Subcutaneous adipose tissue (tissue), 4 donors: ENCODE results near the gene BCLAF1. TPM values are rescaled to one million over a fixed set of nuclear protein-coding genes. Genes with fewer than 3 reads are reported as not detected.

Experiments
- total RNA-seq, 4 donors: library from RNA; depleted of rRNA; stranded (reverse); fragments of >200 nt; gene quantifications; one replicate each; pipeline ENCODE4 v1.1.0, GENCODE V29; 2016
- TF ChIP-seq, protein P1 (sequence below): fragments of 450-650 bp; IDR thresholded peaks from one replicate; pipeline ENCODE4 v1.5.1; 2016; ENCODE audit warnings: low read depth, mild to moderate bottlenecking, control low read depth, antibody characterized with exemption, moderate library complexity

The BCLAF1 gene
- total RNA-seq, 4 donors from 2014 or later = 96.1 to 215 (median 116) TPM

DNA sequence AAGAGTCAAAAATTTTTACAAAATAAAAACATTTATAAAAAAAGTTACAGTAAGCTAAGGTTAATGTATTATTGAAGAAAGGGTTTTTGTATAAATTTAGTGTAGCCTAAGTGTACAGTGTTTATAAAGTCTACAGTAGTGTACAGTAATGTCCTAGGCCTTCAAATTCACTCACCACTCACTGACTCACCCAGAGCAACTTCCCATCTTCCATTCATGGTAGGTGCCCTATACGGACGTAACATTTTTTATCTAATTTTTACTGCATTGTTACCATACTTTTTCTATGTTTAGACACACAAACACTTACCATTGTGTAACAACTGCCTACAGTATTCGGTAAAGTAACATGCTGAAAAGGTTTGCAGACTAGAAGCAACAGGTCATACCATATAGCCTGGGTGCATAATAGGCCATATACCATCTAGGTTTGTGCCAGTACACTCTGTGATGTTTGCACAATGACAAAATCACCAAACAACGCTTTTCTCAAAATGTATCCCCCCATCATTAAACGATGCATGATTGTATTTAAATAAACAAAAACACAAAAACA, 45.5 kb downstream of the BCLAF1 start:
- TF ChIP-seq, protein P1, sequence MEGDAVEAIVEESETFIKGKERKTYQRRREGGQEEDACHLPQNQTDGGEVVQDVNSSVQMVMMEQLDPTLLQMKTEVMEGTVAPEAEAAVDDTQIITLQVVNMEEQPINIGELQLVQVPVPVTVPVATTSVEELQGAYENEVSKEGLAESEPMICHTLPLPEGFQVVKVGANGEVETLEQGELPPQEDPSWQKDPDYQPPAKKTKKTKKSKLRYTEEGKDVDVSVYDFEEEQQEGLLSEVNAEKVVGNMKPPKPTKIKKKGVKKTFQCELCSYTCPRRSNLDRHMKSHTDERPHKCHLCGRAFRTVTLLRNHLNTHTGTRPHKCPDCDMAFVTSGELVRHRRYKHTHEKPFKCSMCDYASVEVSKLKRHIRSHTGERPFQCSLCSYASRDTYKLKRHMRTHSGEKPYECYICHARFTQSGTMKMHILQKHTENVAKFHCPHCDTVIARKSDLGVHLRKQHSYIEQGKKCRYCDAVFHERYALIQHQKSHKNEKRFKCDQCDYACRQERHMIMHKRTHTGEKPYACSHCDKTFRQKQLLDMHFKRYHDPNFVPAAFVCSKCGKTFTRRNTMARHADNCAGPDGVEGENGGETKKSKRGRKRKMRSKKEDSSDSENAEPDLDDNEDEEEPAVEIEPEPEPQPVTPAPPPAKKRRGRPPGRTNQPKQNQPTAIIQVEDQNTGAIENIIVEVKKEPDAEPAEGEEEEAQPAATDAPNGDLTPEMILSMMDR = no peak

DNA sequence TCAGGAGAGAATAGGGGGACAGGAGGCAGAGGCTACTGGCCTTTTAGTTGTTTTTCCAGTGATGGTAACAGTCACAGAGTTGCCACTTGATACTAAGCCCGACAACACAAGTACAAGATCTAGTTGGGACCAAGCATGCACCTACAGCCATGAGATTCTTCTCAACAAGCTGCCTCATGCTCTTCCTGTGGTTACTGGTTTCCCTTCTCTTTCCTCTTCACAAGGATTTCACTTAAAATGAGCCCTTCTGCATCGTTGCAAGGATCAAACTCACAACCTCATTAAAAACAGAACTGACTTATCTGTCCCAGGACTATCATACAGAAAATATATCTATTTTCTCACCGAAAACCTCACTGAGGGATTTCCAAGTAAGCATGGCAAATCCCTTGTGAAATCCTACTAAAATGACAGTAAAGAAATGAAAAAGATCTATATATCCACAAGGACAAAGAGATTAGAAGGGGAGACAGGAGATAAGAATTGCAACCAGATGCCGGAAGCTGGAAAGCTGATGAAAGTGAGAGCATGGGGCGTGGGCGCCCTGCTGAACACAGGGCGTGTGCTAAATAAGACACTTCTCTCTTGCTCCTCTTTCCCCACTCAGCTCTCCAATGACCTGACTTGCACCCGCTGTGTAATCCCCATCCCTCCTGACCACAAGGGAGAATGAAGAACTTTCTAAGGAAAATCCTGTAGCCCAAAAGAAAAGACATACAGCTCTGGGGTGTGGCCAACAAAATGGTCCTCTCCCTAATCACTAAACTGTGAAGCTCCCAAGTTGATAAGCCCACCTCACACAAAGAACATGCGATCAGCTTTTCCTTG, 53.0 kb downstream of the BCLAF1 start:
- TF ChIP-seq, protein P1 = no peak

DNA sequence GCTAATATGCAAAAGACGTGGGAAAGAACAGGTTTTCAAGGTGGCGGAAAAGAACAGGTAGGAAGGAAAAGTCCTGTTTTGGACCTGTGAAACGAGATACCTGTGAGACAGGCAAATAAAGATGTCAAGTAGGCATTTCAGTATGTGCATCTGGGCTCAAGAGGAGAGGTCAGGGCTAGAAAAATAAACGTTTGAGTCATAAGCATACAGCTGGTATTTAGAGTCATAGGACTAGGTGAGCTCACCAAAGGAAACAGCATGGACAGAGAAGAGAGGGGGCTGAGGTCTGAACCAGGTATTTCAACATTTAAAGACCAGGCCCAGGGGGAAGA, 54.4 kb downstream of the BCLAF1 start:
- TF ChIP-seq, protein P1 = no peak

DNA sequence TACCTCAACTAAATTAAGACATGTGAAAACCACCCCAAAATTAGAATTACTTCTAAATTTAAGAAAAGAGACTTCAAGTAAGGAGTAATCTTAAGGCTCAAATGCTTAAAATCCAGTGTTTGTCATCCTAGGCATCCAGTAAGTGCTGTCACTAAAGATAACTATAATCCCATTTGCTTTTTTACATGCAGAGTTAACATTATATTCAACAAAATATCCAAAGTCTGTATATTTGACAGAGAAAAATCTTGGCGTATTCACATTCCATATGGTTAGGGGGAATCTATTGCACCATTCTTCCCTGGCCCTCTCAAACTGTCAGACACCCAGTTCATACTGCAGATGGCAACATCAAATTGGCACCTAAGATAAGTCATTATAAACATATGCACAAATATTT, 56.9 kb downstream of the BCLAF1 start:
- TF ChIP-seq, protein P1 = no peak

DNA sequence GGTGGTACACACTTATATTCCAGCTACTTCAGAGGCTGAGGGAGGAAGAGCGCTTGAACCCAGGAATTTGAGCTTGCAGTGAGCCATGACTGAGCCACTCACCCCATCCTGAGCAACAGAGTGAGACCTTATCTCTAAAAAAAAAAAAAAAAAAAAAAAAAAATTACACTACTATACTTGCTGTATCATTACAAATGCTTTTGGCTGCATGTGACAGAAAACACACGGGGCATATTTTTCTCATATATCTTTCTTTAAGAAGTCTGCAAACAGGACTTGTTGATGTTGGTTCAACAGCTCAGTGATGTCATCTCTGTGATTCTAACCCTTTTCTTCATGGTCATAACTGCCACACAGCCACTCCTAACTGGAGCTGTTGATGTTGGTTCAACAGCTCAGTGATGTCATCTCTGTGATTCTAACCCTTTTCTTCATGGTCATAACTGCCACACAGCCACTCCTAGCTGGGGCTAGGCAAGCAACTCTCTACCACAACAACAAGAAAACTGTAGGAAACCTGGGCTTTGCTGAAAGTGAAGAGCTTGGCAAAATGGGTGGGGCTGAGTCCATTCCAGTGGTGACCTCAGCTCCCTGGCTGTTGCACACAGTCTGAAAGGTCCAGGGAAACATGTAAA, 59.3 kb downstream of the BCLAF1 start:
- TF ChIP-seq, protein P1 = no peak

DNA sequence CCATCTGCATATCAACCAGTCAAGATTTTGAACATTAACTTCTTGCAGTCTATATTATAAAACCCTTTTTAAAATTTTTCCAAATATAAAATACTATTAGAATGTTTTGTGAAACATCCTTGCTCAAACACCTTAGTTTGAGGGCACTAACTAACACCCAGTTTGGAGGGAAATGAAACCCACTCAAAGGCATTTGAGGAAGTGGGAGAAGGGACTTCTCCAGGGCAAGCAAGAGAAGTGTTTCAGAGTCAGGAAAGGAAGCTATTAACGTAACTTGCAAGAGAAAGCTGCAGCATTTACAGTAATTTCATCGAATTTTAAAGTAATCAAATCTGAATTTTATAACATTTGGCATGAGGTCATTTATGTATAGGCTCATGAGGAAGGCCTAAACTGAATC, 60.8 kb downstream of the BCLAF1 start:
- TF ChIP-seq, protein P1 = no peak

DNA sequence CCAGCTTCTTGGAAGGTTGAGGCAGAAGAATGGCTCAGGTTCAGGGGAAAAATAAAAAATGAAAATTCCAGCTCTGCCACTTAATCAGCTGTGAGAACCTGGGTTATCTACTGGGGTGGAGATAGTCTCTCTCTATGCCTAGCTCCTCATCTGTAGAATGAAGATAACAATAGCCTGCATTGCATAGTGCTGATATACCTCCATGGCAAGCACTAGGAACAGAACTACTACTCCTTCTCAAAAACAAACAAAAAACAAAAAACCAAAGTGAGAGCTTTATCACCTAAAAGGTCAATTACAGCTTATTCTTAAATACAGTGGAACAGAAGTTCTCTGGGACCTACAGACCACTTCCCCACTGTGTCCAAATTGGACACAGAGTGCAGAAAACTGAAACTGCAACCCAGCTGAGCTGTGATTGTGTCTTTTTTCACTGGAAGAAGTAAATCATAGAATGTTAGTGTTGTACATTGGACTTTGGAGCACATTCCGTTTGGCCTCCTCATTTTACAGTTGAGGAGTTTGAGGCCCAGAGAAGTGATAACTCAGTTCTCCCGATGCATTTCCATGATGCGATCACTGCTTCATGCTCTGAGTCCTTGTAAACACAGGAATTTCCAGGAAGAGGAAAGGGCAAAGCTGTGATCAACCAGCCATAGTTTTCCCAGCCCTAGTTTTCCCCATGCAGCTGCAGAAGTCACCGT, 62.8 kb downstream of the BCLAF1 start:
- TF ChIP-seq, protein P1 = no peak
